ENCODE data around the gene FBXW10.
"Not testable (repeated sequence)": the region's sequence is repeated elsewhere in the genome, so short reads cannot be mapped to it uniquely, and the experiment has no call there.

FBXW10 gene, protein sequence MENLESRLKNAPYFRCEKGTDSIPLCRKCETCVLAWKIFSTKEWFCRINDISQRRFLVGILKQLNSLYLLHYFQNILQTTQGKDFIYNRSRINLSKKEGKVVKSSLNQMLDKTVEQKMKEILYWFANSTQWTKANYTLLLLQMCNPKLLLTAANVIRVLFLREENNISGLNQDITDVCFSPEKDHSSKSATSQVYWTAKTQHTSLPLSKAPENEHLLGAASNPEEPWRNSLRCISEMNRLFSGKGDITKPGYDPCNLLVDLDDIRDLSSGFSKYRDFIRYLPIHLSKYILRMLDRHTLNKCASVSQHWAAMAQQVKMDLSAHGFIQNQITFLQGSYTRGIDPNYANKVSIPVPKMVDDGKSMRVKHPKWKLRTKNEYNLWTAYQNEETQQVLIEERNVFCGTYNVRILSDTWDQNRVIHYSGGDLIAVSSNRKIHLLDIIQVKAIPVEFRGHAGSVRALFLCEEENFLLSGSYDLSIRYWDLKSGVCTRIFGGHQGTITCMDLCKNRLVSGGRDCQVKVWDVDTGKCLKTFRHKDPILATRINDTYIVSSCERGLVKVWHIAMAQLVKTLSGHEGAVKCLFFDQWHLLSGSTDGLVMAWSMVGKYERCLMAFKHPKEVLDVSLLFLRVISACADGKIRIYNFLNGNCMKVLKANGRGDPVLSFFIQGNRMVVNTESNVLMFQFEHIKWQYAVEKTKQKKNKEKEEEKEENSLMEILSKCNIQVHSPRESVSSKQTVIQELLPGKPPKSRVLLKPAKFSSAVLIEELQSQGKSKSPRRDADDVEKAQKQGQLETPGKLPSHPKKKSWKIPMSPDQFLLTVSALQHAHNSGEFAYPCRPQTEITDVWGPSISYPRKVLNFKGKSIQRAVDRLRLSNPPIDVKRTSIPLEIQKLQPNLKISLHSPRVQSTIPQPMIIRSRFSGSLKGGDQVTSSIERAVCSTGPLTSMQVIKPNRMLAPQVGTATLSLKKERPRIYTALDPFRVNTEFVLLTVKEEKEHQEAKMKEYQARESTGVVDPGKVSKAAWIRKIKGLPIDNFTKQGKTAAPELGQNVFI

DNA sequence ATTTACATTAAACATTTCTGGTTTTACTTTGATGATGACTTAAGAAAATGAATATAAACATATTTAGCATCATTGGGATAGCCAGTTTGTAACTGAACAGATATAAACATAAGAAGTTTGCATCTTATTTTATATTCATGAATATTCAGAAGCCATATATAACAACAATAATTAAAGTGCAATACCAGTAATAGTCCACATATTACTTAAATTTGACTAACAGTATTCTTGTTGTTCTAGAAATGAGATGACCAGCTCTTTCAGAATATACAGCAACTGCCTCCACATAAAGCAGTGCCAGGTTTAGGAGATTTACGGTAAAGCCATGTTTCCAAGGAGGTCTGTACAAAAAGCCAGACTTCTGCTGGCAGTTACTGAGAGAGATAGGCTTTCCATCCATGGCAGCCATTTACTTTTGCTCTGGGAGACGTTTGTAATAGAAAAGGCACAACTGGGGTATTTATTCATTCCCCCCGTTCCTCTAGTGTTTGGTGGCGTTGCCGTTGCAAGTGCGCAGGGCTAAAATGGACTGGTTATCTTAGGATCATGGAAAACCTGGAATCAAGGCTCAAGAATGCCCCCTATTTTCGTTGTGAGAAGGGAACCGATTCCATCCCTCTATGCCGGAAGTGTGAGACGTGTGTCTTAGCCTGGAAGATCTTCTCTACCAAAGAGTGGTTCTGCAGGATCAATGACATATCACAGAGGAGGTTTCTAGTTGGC lies at the start of gene FBXW10:
FBXW10 (plus strand) TSS at position 356 of the 723 bp plus-strand sequence; CDS start at position 547, 191 bp downstream.
- not testable (repeated sequence) for DNase-seq

DNA sequence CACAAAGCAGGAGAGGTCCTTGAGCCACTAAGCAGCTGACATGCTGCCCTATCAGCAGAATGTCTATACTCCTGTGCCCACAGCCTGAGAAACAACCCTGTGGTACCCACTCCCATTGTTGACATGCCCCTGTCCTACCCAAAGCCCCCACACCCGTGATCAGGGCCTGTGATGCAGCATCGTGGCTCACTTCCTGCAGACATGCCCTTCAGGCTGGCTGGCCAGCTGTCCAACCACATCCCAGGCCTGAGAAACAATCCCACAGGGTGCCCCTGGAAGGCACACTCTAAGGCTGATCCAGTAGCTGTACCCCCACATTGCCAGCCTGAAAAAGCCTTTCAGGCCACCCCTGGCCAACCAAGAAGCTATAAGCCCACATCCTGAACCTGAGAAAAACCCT lies 48.7 kb upstream of the FBXW10 start:
- DNase-seq, result not testable (repeated sequence)

DNA sequence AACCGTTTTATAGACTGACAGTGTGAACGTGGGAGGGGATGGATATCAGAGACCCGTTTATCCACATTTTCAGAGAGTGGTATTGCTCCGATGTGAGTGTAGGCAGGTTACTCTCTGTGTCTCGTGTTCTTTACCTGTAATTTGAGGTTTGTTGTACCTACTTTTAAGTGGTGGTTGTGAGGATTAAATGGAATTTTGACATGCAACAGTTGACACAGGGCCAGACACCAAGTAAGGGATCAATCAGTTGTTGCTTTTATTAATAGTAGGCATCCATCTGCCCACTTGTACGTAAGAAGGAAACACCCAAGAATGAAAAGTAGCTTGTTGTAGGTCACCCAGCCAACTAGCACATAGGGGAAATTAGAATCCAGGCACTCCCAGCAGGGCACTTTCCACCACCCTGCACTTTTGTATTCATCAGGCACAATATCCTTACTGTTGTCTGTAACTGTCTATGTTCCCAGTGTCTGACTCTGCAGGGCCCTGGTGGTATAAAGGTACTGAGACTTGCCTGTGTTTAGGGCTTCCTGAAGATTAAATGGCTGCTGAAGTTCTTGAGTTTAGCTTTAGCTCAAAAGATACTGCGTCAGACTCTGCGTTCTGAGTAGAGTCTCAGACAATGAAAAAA lies 45.3 kb upstream of the FBXW10 start:
- DNase-seq, result not testable (repeated sequence)

DNA sequence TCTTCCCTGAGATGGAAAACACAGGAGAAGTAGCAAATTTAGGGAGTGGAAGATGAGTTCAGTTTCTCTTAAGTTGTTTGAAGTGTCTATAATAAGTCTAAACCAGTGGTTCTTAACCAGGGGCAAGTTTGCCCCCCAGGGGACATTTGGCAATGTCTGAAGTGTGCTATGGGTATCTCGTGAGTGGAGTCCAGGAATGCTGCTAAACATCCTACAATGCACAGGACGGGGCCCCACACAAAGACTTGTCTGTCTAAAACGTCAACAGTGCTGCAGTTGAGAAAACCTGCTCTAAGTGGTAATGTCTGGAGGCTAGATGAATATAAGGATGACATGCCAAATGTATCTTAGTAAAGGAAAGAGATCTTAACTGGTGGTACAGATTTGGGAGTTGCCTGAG lies 37.9 kb upstream of the FBXW10 start:
- DNase-seq, result not testable (repeated sequence)

DNA sequence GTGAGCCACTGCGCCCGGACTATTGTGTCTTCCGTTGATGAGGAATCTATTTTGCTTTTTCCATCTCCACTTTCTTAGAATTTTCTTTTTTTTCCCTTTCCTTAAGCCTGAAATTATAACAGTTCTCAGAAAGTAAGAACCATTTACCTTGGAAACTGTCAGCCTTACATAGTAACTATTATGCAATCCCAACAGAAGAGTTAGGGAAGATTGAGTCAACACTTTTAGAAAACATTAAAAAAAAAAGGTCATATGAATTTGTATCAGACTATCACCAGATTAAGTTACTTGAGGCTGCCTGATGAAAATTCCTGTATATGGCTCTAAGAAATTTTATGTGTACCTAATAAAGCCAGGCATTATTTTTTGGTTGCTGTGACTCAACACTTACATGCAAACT lies 35.6 kb upstream of the FBXW10 start:
- DNase-seq, result not testable (repeated sequence)

DNA sequence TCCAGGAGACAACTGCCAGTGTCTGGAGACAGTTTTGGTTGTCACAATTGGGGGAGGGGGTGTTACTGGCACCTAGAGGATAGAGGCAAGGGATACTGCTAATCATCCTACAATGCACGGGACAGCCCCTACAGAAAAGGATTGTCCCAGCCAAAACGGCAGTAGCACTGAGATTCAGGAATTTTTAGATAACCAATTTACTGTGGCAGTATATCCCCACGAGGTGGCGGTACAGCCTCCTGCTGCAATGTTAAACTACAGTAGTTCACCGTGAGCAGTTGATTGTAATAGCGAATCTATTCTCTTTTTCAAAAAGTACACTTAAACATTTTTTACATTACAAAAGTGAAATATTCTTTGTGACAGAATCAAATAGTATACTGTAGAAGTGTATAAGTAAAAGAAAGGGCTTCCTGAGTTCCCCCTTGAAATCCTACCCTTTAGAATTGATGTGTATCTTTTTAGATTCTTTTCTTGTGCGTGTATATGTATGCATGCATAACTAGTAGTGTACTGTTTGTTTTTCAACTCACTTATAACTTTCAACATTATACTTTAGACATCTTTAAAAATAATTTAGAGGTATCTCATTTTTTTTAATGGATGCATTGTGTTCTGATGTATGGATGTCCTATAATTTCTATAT lies 31.4 kb upstream of the FBXW10 start:
- not testable (repeated sequence) for DNase-seq

DNA sequence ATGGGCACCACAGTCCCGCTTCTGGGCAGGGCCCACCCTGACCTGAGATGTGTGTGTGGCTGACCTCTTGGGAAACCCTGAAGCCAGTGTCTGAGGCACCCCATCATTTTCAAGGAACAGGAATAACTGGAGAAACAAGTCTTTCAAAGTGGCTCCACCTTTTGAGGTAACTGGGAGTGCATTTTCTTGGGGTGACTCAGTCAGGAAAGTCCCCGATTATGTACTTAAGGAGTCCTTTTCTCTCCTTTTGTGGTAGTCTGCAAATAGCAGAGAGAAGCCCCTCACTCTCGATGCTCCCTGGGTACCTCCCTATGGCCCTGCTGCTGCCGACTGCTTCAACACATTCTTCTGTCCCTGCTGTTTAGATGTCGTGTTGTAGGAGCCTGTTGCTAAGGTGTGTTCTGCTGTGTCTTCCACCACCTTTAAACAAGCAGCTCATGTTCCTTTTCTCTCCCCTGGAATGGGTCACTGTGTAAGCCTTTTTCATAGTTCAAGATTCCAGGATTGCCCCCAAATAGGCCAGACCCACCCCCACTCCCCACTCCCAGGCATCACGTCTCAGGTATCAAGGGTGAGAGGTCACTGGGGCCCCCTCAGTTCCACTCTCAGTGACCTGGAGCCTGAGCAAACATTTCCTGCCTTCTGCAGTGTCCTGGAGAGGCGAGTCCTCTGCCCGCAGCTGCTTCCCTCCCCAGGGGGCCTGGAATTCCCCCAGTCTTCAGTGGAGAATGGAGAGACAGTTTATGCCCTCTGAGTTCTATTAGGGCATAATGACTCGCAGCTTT lies 25.0 kb upstream of the FBXW10 start:
- not testable (repeated sequence) for DNase-seq

DNA sequence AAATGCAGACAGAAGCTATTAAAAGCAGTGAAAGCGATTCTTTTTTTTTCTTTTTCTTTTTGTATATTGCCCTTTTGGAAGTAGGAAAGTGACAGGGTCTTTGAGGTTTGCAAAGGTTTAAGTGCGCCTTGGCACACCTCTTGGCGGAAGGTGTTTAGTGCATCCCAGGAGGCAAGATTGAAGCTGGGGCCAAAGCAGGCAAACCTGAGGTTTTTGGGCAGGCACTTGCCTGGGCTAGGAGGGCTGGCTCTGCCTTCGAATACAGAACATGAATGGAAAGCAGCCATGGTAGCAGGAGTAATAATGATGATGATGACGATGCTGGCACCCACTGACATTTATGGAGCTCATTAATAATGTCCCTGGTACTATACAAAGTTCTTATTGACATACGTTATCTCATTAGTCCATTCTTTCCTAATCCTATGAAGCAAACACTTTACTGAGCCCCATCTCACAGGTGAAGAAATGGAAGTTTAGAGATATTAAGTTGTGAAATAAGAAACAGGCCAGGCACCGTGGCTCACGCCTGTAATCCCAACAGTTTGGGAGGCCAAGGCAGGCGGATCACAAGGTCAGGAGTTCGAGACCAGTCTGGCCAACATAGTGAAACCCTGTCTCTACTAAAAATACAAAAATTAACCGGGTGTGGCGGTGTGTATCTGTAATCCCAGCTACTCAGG lies 24.3 kb upstream of the FBXW10 start:
- not testable (repeated sequence) for DNase-seq

DNA sequence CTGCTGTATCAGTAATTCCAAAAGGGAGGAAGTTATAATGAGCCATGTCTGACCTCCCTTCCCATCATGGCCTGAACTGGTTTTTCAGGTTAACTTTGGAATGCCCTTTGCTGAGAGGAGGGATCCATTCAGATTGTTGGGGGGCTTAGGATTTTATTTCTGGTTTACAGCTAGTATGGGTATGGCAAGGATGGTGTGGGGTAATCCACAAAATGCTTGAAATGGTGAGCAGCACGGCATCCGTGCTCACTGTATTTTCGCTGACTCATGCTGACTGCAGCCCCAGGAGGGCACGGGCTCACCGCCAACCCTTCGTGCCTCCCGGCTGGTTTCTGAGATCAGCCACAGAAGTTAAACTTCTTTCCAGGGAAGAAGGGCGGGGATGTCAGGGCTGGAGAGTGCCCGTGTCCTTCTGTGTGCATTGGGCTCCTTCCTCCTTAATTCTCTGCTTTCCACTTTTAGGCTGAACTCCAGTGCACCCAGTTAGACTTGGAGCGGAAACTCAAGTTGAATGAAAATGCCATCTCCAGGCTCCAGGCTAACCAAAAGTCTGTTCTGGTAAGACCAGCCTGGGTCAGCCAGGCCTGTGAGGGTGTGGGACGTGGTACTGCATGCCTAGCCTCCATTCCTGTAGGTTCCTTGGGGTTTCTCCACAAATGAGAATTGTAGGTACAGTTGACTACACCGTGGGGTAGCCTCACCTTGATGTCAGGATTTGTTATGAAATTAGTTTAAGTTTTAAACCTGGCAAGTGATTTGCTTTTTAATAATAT lies 21.9 kb upstream of the FBXW10 start:
- not testable (repeated sequence) for DNase-seq

DNA sequence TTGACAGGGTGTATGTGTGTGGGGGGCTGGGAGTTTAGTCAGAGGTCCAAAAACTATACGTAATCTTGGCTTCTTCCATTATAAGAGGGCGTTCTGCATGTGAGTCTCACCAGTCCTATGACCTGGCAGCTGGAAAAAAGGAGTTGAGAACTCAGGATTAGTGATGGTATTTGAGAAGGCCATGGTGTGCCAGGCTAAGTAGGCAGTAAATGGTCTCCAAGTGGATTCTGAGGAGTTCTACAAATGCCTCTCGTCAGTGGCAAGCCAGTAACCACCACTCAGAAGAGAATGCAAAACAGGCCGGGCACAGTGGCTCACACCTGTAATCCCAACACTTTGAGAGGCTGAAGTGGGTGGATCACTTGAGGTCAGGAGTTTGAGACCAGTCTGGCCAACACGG lies 21.2 kb upstream of the FBXW10 start:
- DNase-seq, result not testable (repeated sequence)

DNA sequence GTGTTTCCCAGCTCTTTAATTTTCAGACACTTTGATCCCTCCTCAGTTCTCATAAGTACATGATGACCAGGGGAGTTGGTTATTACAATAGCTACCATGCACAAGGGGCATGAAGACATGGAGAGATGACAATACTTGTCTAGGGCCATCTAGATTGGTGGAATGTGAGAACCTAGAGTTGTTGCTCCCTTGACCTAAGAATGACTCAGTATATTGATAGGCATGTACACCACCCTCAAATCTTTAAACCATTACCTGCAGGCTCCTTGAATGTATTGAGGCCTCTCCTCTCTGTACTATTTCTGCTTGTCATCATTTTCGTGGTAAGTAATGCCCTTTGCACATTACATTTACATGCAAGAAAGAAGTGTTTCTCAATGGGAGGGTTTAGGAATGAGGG lies 20.3 kb upstream of the FBXW10 start:
- not testable (repeated sequence) for DNase-seq

DNA sequence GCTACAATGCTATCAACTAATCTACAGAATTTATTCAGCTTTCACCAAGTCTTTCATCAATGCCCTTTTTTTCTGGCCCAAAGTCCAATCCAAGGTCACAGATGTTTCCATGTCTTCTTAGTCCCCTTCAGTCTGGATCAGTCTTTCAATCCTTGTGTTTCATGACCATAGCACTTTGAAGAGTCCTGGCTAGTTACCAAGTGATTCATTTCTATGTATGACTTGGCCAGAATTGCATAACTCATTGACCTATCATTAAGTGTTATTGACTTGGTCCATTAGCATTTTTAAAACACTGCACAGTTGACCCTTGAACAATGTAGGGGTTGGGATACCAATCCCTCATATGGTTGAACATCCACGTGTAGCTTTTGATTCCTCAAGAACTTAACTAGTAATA lies 11.4 kb upstream of the FBXW10 start:
- DNase-seq, result not testable (repeated sequence)

DNA sequence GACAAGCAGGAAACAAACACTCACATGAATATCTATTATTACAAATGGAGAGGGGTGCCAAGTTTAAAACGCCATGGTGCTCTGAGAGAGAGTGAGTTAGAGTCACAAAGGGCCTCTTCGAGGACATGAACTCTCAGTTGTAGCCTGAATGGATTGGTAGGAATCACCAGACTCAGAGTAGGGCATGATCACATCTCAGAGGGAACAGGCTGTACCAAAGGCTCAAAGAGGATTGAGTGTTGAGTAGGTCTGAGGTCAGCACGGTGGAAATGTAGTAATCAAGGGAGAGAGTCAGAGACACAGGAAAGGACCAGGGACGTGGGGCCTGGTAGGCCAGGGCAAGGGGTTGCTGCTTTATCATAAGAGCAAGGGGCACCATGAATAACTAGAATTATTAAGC lies 10.5 kb upstream of the FBXW10 start:
- DNase-seq, result not testable (repeated sequence)

DNA sequence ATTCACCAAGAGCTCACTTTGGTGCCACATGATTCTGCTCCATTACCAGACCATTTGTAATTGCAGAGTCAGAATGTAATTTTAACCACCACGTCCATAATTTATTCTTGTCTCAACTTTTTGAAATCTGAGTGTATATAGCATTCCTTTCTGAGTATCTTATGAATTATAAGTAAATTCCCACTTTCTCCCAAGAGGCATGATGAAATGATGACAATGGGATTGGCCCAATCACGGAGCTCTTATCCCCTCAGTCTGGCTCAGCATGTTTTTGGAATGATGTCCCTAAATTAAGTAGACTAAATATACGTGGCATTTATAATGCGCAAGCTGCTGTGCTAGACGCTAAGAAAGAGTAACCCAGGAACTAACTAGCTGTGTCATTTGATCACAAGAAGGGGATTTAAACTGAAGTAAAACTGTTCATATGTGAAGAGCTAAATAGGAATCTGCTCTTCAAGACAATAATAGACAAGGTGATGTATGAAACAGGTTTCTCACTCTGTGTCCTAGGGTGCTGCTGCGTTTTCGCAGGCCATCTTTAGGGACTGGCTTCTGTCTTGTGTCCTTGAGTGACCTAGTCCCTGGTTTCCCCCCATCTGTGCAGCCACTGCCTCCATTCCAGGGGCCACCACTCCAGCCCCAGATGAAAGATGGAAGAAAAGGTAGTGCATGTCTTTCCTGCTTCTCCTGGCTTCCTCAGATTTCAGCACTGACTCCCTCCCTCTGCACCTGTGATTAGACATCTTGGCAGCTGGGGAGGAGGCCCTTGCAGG lies 4.0 kb upstream of the FBXW10 start:
- DNase-seq, result not testable (repeated sequence)

DNA sequence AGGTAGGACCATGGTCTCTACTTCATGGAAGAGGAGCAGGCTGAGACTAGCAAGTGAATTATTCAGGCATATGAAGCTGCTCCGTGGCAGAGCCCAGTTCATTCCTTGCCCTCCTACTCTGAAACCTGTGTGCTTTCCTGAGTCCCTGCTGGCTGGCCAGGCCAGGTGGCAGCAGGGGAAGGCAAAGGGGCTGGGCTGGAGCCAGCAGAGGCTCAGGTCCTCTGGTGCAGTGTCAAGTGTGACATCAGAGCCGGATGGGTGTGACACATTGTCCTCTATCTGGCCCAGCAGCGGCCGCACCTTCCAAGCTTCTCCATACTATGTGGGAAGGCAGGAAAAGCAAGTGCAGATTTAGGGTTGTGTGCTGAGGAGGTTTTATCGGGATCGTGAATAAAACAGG lies 2.6 kb upstream of the FBXW10 start:
- not testable (repeated sequence) for DNase-seq

DNA sequence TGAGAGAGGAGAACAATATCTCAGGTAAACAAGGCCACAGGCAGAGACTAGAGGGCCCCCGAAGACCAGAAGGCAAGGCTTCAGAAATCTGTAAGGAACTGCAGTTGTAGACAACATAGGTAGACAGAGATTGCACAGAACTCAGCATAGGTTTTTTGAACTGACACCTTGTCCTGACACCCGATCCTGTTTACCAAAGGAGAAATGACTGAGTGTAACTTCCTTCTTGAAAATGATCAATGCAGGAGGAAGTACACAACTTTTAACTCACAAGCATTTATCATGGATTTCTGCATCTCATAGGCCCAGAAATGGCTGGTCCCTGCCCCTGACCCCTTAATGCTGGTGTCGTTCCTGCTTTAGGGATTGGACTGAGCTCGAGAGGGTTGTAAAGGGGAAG lies 872 bp downstream of the FBXW10 start:
- not testable (repeated sequence) for DNase-seq

DNA sequence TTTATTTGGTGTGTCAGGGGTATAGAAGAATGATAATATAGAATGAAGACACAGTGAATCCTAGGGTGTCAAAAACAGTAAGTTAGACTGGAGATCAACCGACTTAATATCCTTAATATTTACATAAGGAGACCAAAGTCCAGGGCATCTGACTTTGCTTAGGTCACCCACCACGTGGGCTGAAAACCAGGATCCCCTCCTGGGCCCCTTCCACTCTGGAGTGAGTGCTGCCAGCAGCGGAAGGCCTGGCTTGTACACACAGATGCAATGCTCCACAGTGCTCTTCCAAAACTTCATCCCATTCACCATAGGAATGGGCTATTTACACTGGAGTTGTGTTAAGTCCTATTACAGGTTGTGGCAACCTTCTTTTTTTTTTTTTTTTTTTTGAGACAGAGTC lies 2.7 kb downstream of the FBXW10 start:
- DNase-seq, result not testable (repeated sequence)

DNA sequence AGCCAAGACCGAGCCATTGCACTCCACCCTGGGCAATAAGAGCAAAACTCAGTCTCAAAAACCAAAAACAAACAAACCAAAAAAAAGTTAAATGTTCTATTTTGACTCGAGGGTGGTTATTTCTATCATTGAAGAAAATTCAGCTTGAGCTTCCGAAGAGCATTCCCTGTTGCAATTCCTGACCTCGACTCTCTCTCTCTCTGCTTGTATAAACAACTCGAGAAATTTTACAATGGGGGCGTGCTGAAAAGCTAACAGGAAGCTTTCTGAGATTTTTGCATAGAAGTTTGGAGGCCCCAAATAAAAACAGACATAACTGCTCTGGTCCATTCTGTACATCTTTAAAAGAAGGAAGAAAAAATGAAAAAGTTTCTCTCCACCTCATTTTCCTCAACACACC lies 3.6 kb downstream of the FBXW10 start:
- not testable (repeated sequence) for DNase-seq
